Gastrocnemius medialis (tissue), 4 donors: ENCODE data around the gene ACTR5. TPM values are rescaled to one million over a fixed set of nuclear protein-coding genes. Genes with fewer than 3 reads are reported as not detected.
A peak's percentile ranks its signal among the peaks of the same experiment; 100 is the strongest.

Experiments
- ATAC-seq, 2 donors: fragments of 150-250 bp; one replicate each; pipeline ENCODE4 v1.9.1; 2016
- DNase-seq, 2 donors: peaks; one replicate each; pipeline ENCODE4 v3.0.0-alpha.2; 2019
- H3K27ac ChIP-seq, 4 donors: fragments of 200-600 bp; sonication (generic); 1 replicate in 1 of 4; 2 replicates in 3 of 4; pipeline ENCODE4 v1.5.1; 2016 to 2018; ENCODE audit warnings: mild to moderate bottlenecking in 2 of 4, moderate library complexity in 1 of 4
- H3K27me3 ChIP-seq, 3 donors: fragments of 200-600 bp; sonication (generic) in 2 of 3; 1 replicate in 1 of 3; 2 replicates in 2 of 3; pipeline versions ENCODE4 v1.5.1 to v1.6.0; 2016 to 2019; ENCODE audit warnings: mild to moderate bottlenecking in 1 of 3, moderate library complexity in 1 of 3
- H3K36me3 ChIP-seq, 2 donors: fragments of 200-600 bp; sonication (generic) in 1 of 2; one replicate each; pipeline ENCODE4 v1.5.1; 2017 to 2018
- H3K4me1 ChIP-seq, 2 donors: fragments of 200-600 bp; sonication (generic) in 1 of 2; one replicate each; pipeline ENCODE4 v1.5.1; 2016 to 2017; ENCODE audit warnings: mild to moderate bottlenecking in 2 of 2
- H3K4me3 ChIP-seq, 4 donors: fragments of 200-600 bp; sonication (generic) in 3 of 4; 1 replicate in 1 of 4; 2 replicates in 3 of 4; pipeline ENCODE4 v1.5.1; 2016 to 2019; ENCODE audit warnings: mild to moderate bottlenecking in 2 of 4
- H3K9me3 ChIP-seq, 3 donors: fragments of 200-600 bp; sonication (generic) in 2 of 3; 1 replicate in 1 of 3; 2 replicates in 2 of 3; pipeline ENCODE4 v1.5.1; 2016 to 2019
- POLR2A ChIP-seq, 2 donors: fragments of 450-650 bp; IDR thresholded peaks; one replicate each; pipeline ENCODE4 v1.6.1; 2017; ENCODE audit warnings: antibody characterized with exemption in 2 of 2, mild to moderate bottlenecking in 2 of 2, moderate library complexity in 2 of 2
- in situ Hi-C, 4 donors: fragments of 200-750 bp; cut with MboI; loops; one replicate each; pipeline versions ENCODE4 v1.15.0 to v1.8.0; 2017; ENCODE audit warnings: low sequenced_read_pairs in 4 of 4
- intact Hi-C: fragments of 100-400 bp; cut with DNase I; formaldehyde crosslinking; loops from one replicate; pipeline ENCODE4 v1.15.1; 2023; ENCODE audit warnings: low total_unique reads
- total RNA-seq, 4 donors: library from RNA; depleted of rRNA; stranded (reverse); fragments of >200 nt; gene quantifications; one replicate each; pipeline versions ENCODE4 v1.1.0 to v1.2.3, GENCODE V29; 2016
- TF ChIP-seq, protein P1 (sequence below), 5 experiments: fragments of 450-650 bp in 3 of 5; fragments of 200-600 bp in 2 of 5; sonication (generic) in 2 of 5; IDR thresholded peaks in 4 of 5; conservative IDR thresholded peaks in 1 of 5; 1 replicate in 4 of 5; 2 replicates in 1 of 5; pipeline ENCODE4 v1.5.1; 2016 to 2019; ENCODE audit warnings: antibody characterized with exemption in 5 of 5, mild to moderate bottlenecking in 3 of 5, moderate library complexity in 3 of 5

The ACTR5 gene
- total RNA-seq, 4 donors from 2014 or later, result 6.3 to 10.0 (median 8.0) TPM

GRCh38 chr20:38751360-38751976, 3.2 kb downstream of the ACTR5 start:
- in situ Hi-C loops (loop anchor here in 1 of 4 donors (10.0 kb wide), 1 partner anchor 107 kb away; no protein-coding TSS in a partner anchor), intact Hi-C loops (loop anchor here (1.0 kb wide), 1 partner anchor 105 kb away; no protein-coding TSS in a partner anchor)
- H3K27ac ChIP-seq, result no peak overlapping the region
- peaks cover 4 to 11% of the 10 kb centered on the region in 2 donors for H3K4me1 ChIP-seq
- ATAC-seq (no peak), DNase-seq (no peak)
- no peak overlapping the region for H3K4me3 ChIP-seq
- no peaks in the 10 kb centered on the region for H3K9me3 ChIP-seq
- peaks cover 2 to 38% of the 10 kb centered on the region in 2 donors for H3K36me3 ChIP-seq
- TF ChIP-seq, protein P1, sequence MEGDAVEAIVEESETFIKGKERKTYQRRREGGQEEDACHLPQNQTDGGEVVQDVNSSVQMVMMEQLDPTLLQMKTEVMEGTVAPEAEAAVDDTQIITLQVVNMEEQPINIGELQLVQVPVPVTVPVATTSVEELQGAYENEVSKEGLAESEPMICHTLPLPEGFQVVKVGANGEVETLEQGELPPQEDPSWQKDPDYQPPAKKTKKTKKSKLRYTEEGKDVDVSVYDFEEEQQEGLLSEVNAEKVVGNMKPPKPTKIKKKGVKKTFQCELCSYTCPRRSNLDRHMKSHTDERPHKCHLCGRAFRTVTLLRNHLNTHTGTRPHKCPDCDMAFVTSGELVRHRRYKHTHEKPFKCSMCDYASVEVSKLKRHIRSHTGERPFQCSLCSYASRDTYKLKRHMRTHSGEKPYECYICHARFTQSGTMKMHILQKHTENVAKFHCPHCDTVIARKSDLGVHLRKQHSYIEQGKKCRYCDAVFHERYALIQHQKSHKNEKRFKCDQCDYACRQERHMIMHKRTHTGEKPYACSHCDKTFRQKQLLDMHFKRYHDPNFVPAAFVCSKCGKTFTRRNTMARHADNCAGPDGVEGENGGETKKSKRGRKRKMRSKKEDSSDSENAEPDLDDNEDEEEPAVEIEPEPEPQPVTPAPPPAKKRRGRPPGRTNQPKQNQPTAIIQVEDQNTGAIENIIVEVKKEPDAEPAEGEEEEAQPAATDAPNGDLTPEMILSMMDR (IDR thresholded peaks at IDR 0.05 in 4 of 5, conservative IDR thresholded peaks at IDR 0.05 in 1 of 5), result peak in 4 of 5 experiments; percentile 43 to 57 (median 51)
- no peak for TF ChIP-seq POLR2A (IDR thresholded peaks at IDR 0.05)
- no peaks in the 10 kb centered on the region for H3K27me3 ChIP-seq

- Histone ChIP-seq H3K4me1 (peaks cover 4 to 11% of the 10 kb centered on the region in 2 donors), H3K27ac (no peak overlapping the region), H3K4me3 (no peak overlapping the region), H3K36me3 (peaks cover 2 to 43% of the 10 kb centered on the region in 2 donors), H3K9me3 (no peaks in the 10 kb centered on the region), H3K27me3 (no peaks in the 10 kb centered on the region)
- TF ChIP-seq, protein P1 (IDR thresholded peaks at IDR 0.05 in 4 of 5, conservative IDR thresholded peaks at IDR 0.05 in 1 of 5), result no peak
- TF ChIP-seq POLR2A (IDR thresholded peaks at IDR 0.05), result no peak
- DNase-seq (no peak), ATAC-seq (no peak)
- intact Hi-C loops, result no loop called here
- in situ Hi-C loops, result loop anchor here in 1 of 4 donors (10.0 kb wide), 1 partner anchor 107 kb away; no protein-coding TSS in a partner anchor
These were observed 3.8 kb downstream of the ACTR5 start for GRCh38 chr20:38752029-38752428.

GRCh38 chr20:38754924-38755323, 6.7 kb downstream of the ACTR5 start:
- Histone ChIP-seq H3K27ac (no peak overlapping the region), H3K27me3 (no peaks in the 10 kb centered on the region), H3K4me3 (no peak overlapping the region), H3K36me3 (peaks cover 5 to 58% of the 10 kb centered on the region in 2 donors), H3K4me1 (peaks cover 0 to 2% of the 10 kb centered on the region in 2 donors), H3K9me3 (no peaks in the 10 kb centered on the region)
- intact Hi-C loops (no loop called here), in situ Hi-C loops (loop anchor here in 1 of 4 donors (10.0 kb wide), 1 partner anchor 110 kb away; no protein-coding TSS in a partner anchor)
- no peak for DNase-seq
- ATAC-seq, result no peak
- TF ChIP-seq, protein P1 (IDR thresholded peaks at IDR 0.05 in 4 of 5, conservative IDR thresholded peaks at IDR 0.05 in 1 of 5), result no peak
- TF ChIP-seq POLR2A (IDR thresholded peaks at IDR 0.05), result no peak

DNA sequence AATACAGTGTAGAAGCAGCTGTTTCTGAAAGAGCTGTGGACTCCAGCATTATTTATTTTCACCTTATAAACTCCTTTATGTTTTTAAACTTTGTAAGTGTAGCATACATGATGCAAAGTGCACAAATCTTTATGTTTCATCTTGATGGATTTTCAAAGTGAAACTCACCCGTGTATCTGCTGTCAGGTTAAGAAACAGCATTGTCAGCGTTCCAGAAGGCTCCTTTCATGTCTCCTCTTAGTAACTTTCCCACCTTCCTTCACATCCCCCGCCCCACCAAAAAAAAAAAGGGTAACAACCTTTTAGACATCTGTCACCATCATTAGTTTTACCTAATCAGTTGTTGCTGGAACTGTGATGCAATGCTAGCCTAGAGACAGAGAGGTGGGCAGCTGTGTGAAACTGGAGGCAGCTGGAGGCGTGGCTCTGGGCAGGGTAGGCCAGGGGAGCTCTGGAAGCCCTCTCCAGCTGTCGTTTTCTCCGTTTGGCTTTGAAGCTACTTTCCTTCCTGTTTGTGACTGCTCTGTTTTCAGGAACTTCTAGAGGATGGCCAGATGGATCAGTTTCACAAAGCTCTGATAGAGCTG, 7.2 kb downstream of the ACTR5 start:
- DNase-seq, result no peak
- no peak for TF ChIP-seq POLR2A (IDR thresholded peaks at IDR 0.05)
- TF ChIP-seq, protein P1 (IDR thresholded peaks at IDR 0.05 in 4 of 5, conservative IDR thresholded peaks at IDR 0.05 in 1 of 5), result no peak
- Histone ChIP-seq H3K4me1 (no peaks in the 10 kb centered on the region), H3K27me3 (no peaks in the 10 kb centered on the region), H3K4me3 (no peak overlapping the region), H3K36me3 (peaks cover 5 to 63% of the 10 kb centered on the region in 2 donors), H3K9me3 (no peaks in the 10 kb centered on the region), H3K27ac (no peak overlapping the region)
- ATAC-seq, result no peak
- intact Hi-C loops (no loop called here), in situ Hi-C loops (loop anchor here in 1 of 4 donors (10.0 kb wide), 1 partner anchor 111 kb away; no protein-coding TSS in a partner anchor)
